ENCODE measurements around the gene SLC4A5. TPM values are rescaled to one million over a fixed set of nuclear protein-coding genes. Genes with fewer than 3 reads are reported as not detected.

SLC4A5 gene
- total and polyA plus RNA-seq, 2 of the 8 experiments (the other 6 are each of a cell fraction or from before 2014, with no cell fraction given) = 0.42 to 0.52 TPM

DNA sequence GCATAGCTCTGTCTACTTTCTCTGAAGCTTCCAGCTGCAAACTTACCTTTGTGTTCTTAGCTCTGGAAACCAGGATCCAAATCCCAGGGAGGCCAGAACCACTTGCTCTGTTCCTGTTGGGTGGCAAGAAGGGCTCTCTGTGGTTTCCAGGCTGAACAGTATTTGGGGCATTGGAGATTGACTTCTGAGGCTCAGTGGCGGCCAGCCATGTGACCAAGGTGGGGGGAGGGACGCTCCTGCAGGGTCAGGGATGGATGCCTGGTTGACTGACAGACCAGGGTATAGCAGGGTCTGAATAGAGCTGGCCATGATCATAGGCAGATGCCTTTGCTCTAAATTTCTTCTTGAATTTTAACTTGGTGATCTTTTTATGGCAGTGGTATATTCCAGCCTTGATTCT is 15.1 kb downstream of the SLC4A5 start:
- WGBS, 2 experiments (ENCODE audit: extremely low coverage in 1 of 2, insufficient coverage in 1 of 2, insufficient read length in 1 of 2, insufficient replicate concordance in 2 of 2, low coverage in 1 of 2, low lambda C conversion rate in 2 of 2, missing lambda C conversion rate in 1 of 2) = 57% methylated on average over 2 of the region's 2 CpGs; no CpG with 5 or more reads in 1 of the 2 experiments
- Histone ChIP-seq H2BK5ac (ENCODE audit: low read depth, low read length) (no peak overlapping the region), H3K4me1 (replicated peaks in 1 of 4; ENCODE audit: control insufficient read depth in 3 of 4, insufficient read depth in 4 of 4, low read length in 3 of 4) (peaks cover 0 to 4% (median 0%) of the 10 kb centered on the region in 4 experiments; a peak in 2 of 7 replicates), H3K9me3 (ENCODE audit: insufficient read depth in 2 of 2, low read depth in 1 of 2, low read length in 1 of 2) (no peaks in the 10 kb centered on the region), H3K79me2 (ENCODE audit: control insufficient read depth in 1 of 2, insufficient read depth in 2 of 2, low read length in 2 of 2) (no peaks in the 10 kb centered on the region), H3K14ac (ENCODE audit: insufficient read length) (no peak overlapping the region), H3K18ac (ENCODE audit: extremely low read depth, low read length) (no peak overlapping the region), H3K23me2 (ENCODE audit: low read depth, low read length) (peaks cover 20% of the 10 kb centered on the region; the same call in 1 of the 2 replicates), H3K79me1 (ENCODE audit: low read depth, low read length) (no peaks in the 10 kb centered on the region), H2AK5ac (ENCODE audit: low read depth, low read length) (no peak overlapping the region), H3K4me3 (ENCODE audit: extremely low read depth in 1 of 4, insufficient read depth in 2 of 4, low read depth in 3 of 4, low read length in 4 of 4) (no peak overlapping the region), H2AFZ (ENCODE audit: low read length) (no peak overlapping the region), H3K27ac (ENCODE audit: low read depth, low read length) (no peak overlapping the region), H3K27me3 (replicated peaks in 1 of 4; ENCODE audit: control insufficient read depth in 3 of 4, extremely low read depth in 1 of 4, insufficient read depth in 3 of 4, low read length in 3 of 4) (no peaks in the 10 kb centered on the region; a peak in 1 of 7 replicates), H3K4ac (replicated peaks; ENCODE audit: insufficient read length, low read depth, low read length) (no peak overlapping the region), H3K9ac (replicated peaks in 1 of 4; ENCODE audit: extremely low read depth in 1 of 4, low read depth in 3 of 4, low read length in 3 of 4) (no peak overlapping the region), H2BK12ac (ENCODE audit: low read depth, low read length) (no peak overlapping the region), H4K8ac (ENCODE audit: extremely low read depth, insufficient read depth, low read length) (no peak overlapping the region), H3K4me2 (ENCODE audit: insufficient read depth in 1 of 2, low read depth in 2 of 2, low read length in 2 of 2) (no peak overlapping the region; a peak in 1 of 4 replicates), H3K56ac (replicated peaks; ENCODE audit: insufficient read length, low read depth, low read length) (no peak overlapping the region), H3K36me3 (ENCODE audit: control insufficient read depth in 2 of 4, insufficient read depth in 4 of 4, low read length in 3 of 4) (no peaks in the 10 kb centered on the region; a peak in 2 of 8 replicates), H4K91ac (replicated peaks; ENCODE audit: insufficient read length, low read length) (no peak overlapping the region), H4K5ac (ENCODE audit: insufficient read length, low read depth, low read length) (no peak overlapping the region), H2BK20ac (ENCODE audit: low read length) (no peak overlapping the region), H4K20me1 (replicated peaks in 1 of 2; ENCODE audit: control insufficient read depth in 1 of 2, insufficient read depth in 2 of 2, low read length in 2 of 2) (peaks cover 0 to 2% of the 10 kb centered on the region in 2 experiments), H2BK15ac (ENCODE audit: low read length) (no peak overlapping the region), H2BK120ac (replicated peaks; ENCODE audit: low read depth, low read length) (no peak overlapping the region), H3K23ac (ENCODE audit: insufficient read length) (no peak overlapping the region)
- TF ChIP-seq USF2 (IDR thresholded peaks at IDR 0.05; ENCODE audit: low read length) (peak; percentile 69), FOSL1 (IDR thresholded peaks at IDR 0.05; ENCODE audit: insufficient read depth, low read depth, low read length) (no peak)
- CTCF ChIA-PET (ENCODE audit: partially characterized antibody) = interaction anchor here (0.8 to 1.7 kb wide), 4 partner anchors 24 to 72 kb away, joined by 3 to 4 read pairs (median 4); no protein-coding TSS in a partner anchor
- POLR2A ChIA-PET (ENCODE audit: partially characterized antibody) = interaction anchor here (1.5 kb wide), 1 partner anchor 11 kb away, joined by 7 read pairs; no protein-coding TSS in a partner anchor
- FAIRE-seq (no peak), DNase-seq (ENCODE audit: low read depth in 1 of 2, low spot score in 2 of 2) (peak in 1 of 2 experiments; percentile 45)

Data from H1 (cell line).